Kidney (tissue), 14 donors: ENCODE results near the gene EPHA2. TPM values are rescaled to one million over a fixed set of nuclear protein-coding genes. Genes with fewer than 3 reads are reported as not detected.

Source experiments
- DNase-seq, 5 donors: peaks; one replicate each; pipeline ENCODE4 v3.0.0-alpha.2; 2013 to 2020
- FAIRE-seq: peaks from 2 replicates; lab custom pipeline; 2012; peaks lifted over from hg19 to GRCh38; lab: Jason Lieb, UNC
- H3K27ac ChIP-seq, 2 donors: one replicate each; pipeline ENCODE4 v1.7.0; 2013; ENCODE audit warnings: low read depth in 2 of 2, low read length in 2 of 2, inconsistent platforms in 1 of 2
- H3K27me3 ChIP-seq: one replicate; pipeline ENCODE4 v1.7.1; 2013; ENCODE audit warnings: low read length, inconsistent platforms; ENCODE audit not compliant: control insufficient read depth, insufficient read depth
- H3K36me3 ChIP-seq, 3 donors: one replicate each; pipeline versions ENCODE4 v1.7.0 to v1.7.1; 2013; ENCODE audit warnings: low read length in 3 of 3, control low read depth in 1 of 3, inconsistent platforms in 1 of 3; ENCODE audit not compliant: insufficient read depth in 3 of 3, control insufficient read depth in 2 of 3
- H3K4me1 ChIP-seq, 3 donors: one replicate each; pipeline versions ENCODE4 v1.7.0 to v1.7.1; 2013; ENCODE audit warnings: low read length in 3 of 3, inconsistent platforms in 1 of 3, low read depth in 1 of 3; ENCODE audit not compliant: control insufficient read depth in 2 of 3, insufficient read depth in 2 of 3
- H3K4me3 ChIP-seq, 3 donors: one replicate each; pipeline versions ENCODE4 v1.7.0 to v1.8.1; 2013; ENCODE audit warnings: low read length in 3 of 3, control low read depth in 1 of 3, inconsistent platforms in 1 of 3
- H3K9ac ChIP-seq, 3 donors: one replicate each; pipeline versions ENCODE4 v1.7.0 to v1.7.1; 2013; ENCODE audit warnings: low read length in 3 of 3, control low read depth in 1 of 3, inconsistent platforms in 1 of 3
- H3K9me3 ChIP-seq, 3 donors: one replicate each; pipeline versions ENCODE4 v1.7.0 to v1.7.1; 2013; ENCODE audit warnings: low read length in 3 of 3, control low read depth in 1 of 3, inconsistent platforms in 1 of 3; ENCODE audit not compliant: control insufficient read depth in 2 of 3, insufficient read depth in 1 of 3
- CTCF ChIP-seq: IDR thresholded peaks from 3 replicates; pipeline ENCODE4 v1.5.1; 2012; ENCODE audit warnings: mild to moderate bottlenecking, moderate library complexity, borderline replicate concordance; ENCODE audit not compliant: insufficient read depth; ENCODE audit errors: extremely low read depth
- intact Hi-C: fragments of 100-400 bp; cut with DNase I; formaldehyde crosslinking; loops from one replicate; pipeline ENCODE4 v1.11.1; 2022
- polyA plus RNA-seq: library from polyadenylated mRNA; stranded (reverse); fragments of 350-450 nt; fragmentation: Illumina TruSeq; extraction: RNeasy Lipid Tissue Mini Kit (QIAGEN cat#74804); gene quantifications from one replicate; pipeline ENCODE4 v1.2.3, GENCODE V29; 2014; ENCODE audit warnings: low read depth, low replicate concordance; ENCODE audit not compliant: insufficient read depth
- total RNA-seq: library from RNA; stranded (reverse); fragmentation: NEBNext Ultra II Directional; extraction: Animal tissue kit (Norgen Biotek cat#: 25700); gene quantifications from one replicate; pipeline ENCODE4 v1.2.1, GENCODE V29; 2021
- donor health status: control.
- donor health status: control.
- donor health status: control.
- donor health status: control.
- donor health status: control.
- donor health status: DM: yes; HTN: yes; CAD: no.
- donor health status: Normal renal cell carcinoma (clear cell type).

EPHA2 gene
- total and polyA plus RNA-seq, 2 donors from 2014 or later: 5.5 to 34.2 TPM

- H3K27ac ChIP-seq: no peak overlapping the region
- H3K9ac ChIP-seq: no peak overlapping the region
- no peaks in the 10 kb centered on the region for H3K9me3 ChIP-seq
- no peaks in the 10 kb centered on the region for H3K36me3 ChIP-seq
- intact Hi-C loops: no loop called here
- FAIRE-seq (no peak), DNase-seq (no peak)
- peaks cover 8 to 25% (median 8%) of the 10 kb centered on the region in 3 donors for H3K4me1 ChIP-seq
- no peak overlapping the region for H3K4me3 ChIP-seq
- no peak for TF ChIP-seq CTCF
- no peaks in the 10 kb centered on the region for H3K27me3 ChIP-seq
Measured at GRCh38 chr1:16183179-16183578, 27.3 kb upstream of the EPHA2 start.

GRCh38 chr1:16181887-16182719, 26.2 kb upstream of the EPHA2 start:
- no peaks in the 10 kb centered on the region for H3K9me3 ChIP-seq
- intact Hi-C loops: no loop called here
- H3K4me1 ChIP-seq: peaks cover 8 to 23% (median 15%) of the 10 kb centered on the region in 3 donors
- H3K27ac ChIP-seq: peak overlapping the region; percentile 92 to 93
- peak overlapping the region in 2 of 3 donors; percentile 23 to 80 for H3K9ac ChIP-seq
- H3K27me3 ChIP-seq: no peaks in the 10 kb centered on the region
- DNase-seq (peak; percentile 78 to 97 (median 82)), FAIRE-seq (no peak)
- H3K36me3 ChIP-seq: no peaks in the 10 kb centered on the region
- no peak for TF ChIP-seq CTCF
- peak overlapping the region in 1 of 3 donors; percentile 7 for H3K4me3 ChIP-seq

- no peak overlapping the region for H3K4me3 ChIP-seq
- peaks cover 8 to 36% (median 29%) of the 10 kb centered on the region in 3 donors for H3K4me1 ChIP-seq
- no peaks in the 10 kb centered on the region for H3K27me3 ChIP-seq
- H3K27ac ChIP-seq: no peak overlapping the region
- FAIRE-seq (no peak), DNase-seq (no peak)
- no peak overlapping the region for H3K9ac ChIP-seq
- TF ChIP-seq CTCF: no peak
- intact Hi-C loops: no loop called here
- no peaks in the 10 kb centered on the region for H3K9me3 ChIP-seq
- H3K36me3 ChIP-seq: no peaks in the 10 kb centered on the region
Measured at GRCh38 chr1:16180291-16180824, 24.5 kb upstream of the EPHA2 start.
